Neural progenitor cell (in vitro differentiated cells): ENCODE measurements around the gene OR12D1. TPM values are rescaled to one million over a fixed set of nuclear protein-coding genes. Genes with fewer than 3 reads are reported as not detected.
"Not testable (repeated sequence)": the region's sequence is repeated elsewhere in the genome, so short reads cannot be mapped to it uniquely, and the experiment has no call there.

Experiments used
- DNase-seq: peaks from one replicate; pipeline ENCODE4 v3.0.0-alpha.2; 2016; ENCODE audit warnings: low spot score
- H2AFZ ChIP-seq: fragments of 200-600 bp; sonication (generic); replicated peaks from 2 replicates; pipeline ENCODE4 v1.6.1; 2016; ENCODE audit warnings: antibody characterized with exemption
- H3F3A ChIP-seq: fragments of 200-600 bp; sonication (generic); 2 replicates; pipeline ENCODE4 v1.6.1; 2016; ENCODE audit warnings: antibody characterized with exemption, low read depth
- H3K27ac ChIP-seq: fragments of 200-600 bp; sonication (generic); 2 replicates; pipeline ENCODE4 v1.5.1; 2016; ENCODE audit warnings: mild to moderate bottlenecking
- H3K27me3 ChIP-seq: fragments of 200-600 bp; sonication (generic); 2 replicates; pipeline ENCODE4 v1.6.1; 2016; ENCODE audit warnings: mild to moderate bottlenecking, moderate library complexity
- H3K36me3 ChIP-seq: fragments of 200-600 bp; sonication (generic); 2 replicates; pipeline ENCODE4 v1.5.1; 2016
- H3K4me1 ChIP-seq: fragments of 200-600 bp; sonication (generic); 2 replicates; pipeline ENCODE4 v1.6.1; 2016; ENCODE audit warnings: mixed run types
- H3K4me2 ChIP-seq: fragments of 200-600 bp; sonication (generic); 2 replicates; pipeline ENCODE4 v1.6.1; 2016
- H3K4me3 ChIP-seq: fragments of 200-600 bp; sonication (generic); 2 replicates; pipeline ENCODE4 v1.5.1; 2016
- H3K79me2 ChIP-seq: fragments of 200-600 bp; sonication (generic); 2 replicates; pipeline ENCODE4 v1.6.1; 2016; ENCODE audit warnings: low read depth
- H3K9ac ChIP-seq: fragments of 200-600 bp; sonication (generic); 2 replicates; pipeline ENCODE4 v1.6.1; 2016
- H3K9me3 ChIP-seq: fragments of 200-600 bp; sonication (generic); 2 replicates; pipeline ENCODE4 v1.5.1; 2016; ENCODE audit warnings: low read depth
- H4K20me1 ChIP-seq: fragments of 200-600 bp; sonication (generic); 2 replicates; pipeline ENCODE4 v1.6.1; 2016; ENCODE audit warnings: low read depth
- H3K27ac Mint-ChIP-seq: 3 replicates; pipeline ENCODE4 v1.8.0; 2021; ENCODE audit warnings: mixed read lengths
- H3K27me3 Mint-ChIP-seq: 2 replicates; pipeline ENCODE4 v1.8.0; 2022; ENCODE audit warnings: low read depth, mild to moderate bottlenecking, inconsistent platforms, moderate library complexity, mixed read lengths; ENCODE audit not compliant: insufficient read depth
- H3K36me3 Mint-ChIP-seq: 3 replicates; pipeline ENCODE4 v1.8.0; 2021; ENCODE audit warnings: mixed read lengths
- H3K4me1 Mint-ChIP-seq: 3 replicates; pipeline ENCODE4 v1.8.0; 2021; ENCODE audit warnings: mixed read lengths
- H3K4me3 Mint-ChIP-seq: 3 replicates; pipeline ENCODE4 v1.8.0; 2021; ENCODE audit warnings: mild to moderate bottlenecking, moderate library complexity, mixed read lengths
- H3K9me3 Mint-ChIP-seq: 3 replicates; pipeline ENCODE4 v1.8.0; 2020; ENCODE audit warnings: mixed read lengths
- CTCF ChIP-seq: fragments of 200-600 bp; sonication (generic); IDR thresholded peaks from 2 replicates; pipeline ENCODE4 v1.5.1; 2017; ENCODE audit warnings: antibody characterized with exemption, mild to moderate bottlenecking
- EZH2 ChIP-seq: fragments of 200-600 bp; sonication (generic); IDR thresholded peaks from 2 replicates; pipeline ENCODE4 v1.6.1; 2017; ENCODE audit warnings: antibody characterized with exemption, mild to moderate bottlenecking, moderate library complexity
- EZH2phosphoT487 ChIP-seq: fragments of 200-600 bp; sonication (generic); IDR thresholded peaks from 2 replicates; pipeline ENCODE4 v1.6.1; 2017; ENCODE audit warnings: antibody characterized with exemption
- total RNA-seq: library from RNA; depleted of rRNA; stranded (reverse); fragments of >200 nt; gene quantifications from 2 replicates; pipeline ENCODE4 v1.2.3, GENCODE V29; 2015; ENCODE audit warnings: low replicate concordance

The OR12D1 gene
- total RNA-seq, 1 donor from 2014 or later = not detected

DNA sequence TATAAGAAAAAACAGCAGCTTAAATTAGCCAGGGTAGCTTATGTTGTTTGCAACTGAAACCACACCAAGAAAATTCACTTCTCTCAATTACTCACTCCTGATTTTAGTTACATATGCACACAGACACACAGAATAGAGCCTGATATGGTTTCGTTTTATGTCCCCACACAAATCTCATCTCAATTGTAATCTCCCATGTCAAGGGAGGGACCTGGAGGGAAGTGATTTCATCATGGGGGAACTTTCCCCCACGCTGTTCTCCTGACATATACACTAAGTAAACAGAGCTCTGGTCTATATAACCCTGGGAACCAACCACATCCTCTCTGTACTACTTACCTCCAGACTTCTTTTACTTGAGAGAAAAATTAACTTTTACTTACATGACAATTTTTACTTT lies 9.8 kb downstream of the OR12D1 start:
- Mint-ChIP-seq H3K27me3 (peaks cover 2% of the 10 kb centered on the region), H3K36me3 (no peaks in the 10 kb centered on the region), H3K27ac (no peak overlapping the region), H3K4me3 (no peak overlapping the region), H3K4me1 (no peaks in the 10 kb centered on the region), H3K9me3 (no peaks in the 10 kb centered on the region)
- TF ChIP-seq CTCF = no peak
- no peak for TF ChIP-seq EZH2phosphoT487
- TF ChIP-seq EZH2 = no peak
- no peak overlapping the region for H3K4me3 ChIP-seq
- H3K27me3 ChIP-seq = no peaks in the 10 kb centered on the region
- H3K4me2 ChIP-seq = no peak overlapping the region
- no peak overlapping the region for H3K9ac ChIP-seq
- no peaks in the 10 kb centered on the region for H3K36me3 ChIP-seq
- no peak overlapping the region for H3K27ac ChIP-seq
- H3K79me2 ChIP-seq = no peaks in the 10 kb centered on the region
- no peak for DNase-seq
- H3K4me1 ChIP-seq = no peaks in the 10 kb centered on the region
- H3K9me3 ChIP-seq = no peaks in the 10 kb centered on the region
- H3F3A ChIP-seq = no peaks in the 10 kb centered on the region
- H2AFZ ChIP-seq = no peak overlapping the region
- H4K20me1 ChIP-seq = no peaks in the 10 kb centered on the region

- Mint-ChIP-seq H3K27me3 (peaks cover 2% of the 10 kb centered on the region), H3K36me3 (no peaks in the 10 kb centered on the region), H3K27ac (no peak overlapping the region), H3K9me3 (no peaks in the 10 kb centered on the region), H3K4me1 (no peaks in the 10 kb centered on the region), H3K4me3 (no peak overlapping the region)
- Histone ChIP-seq H4K20me1 (no peaks in the 10 kb centered on the region), H3K9ac (no peak overlapping the region), H3K4me1 (no peaks in the 10 kb centered on the region), H3K27me3 (no peaks in the 10 kb centered on the region), H3K36me3 (no peaks in the 10 kb centered on the region), H3F3A (no peaks in the 10 kb centered on the region), H3K4me2 (no peak overlapping the region), H3K4me3 (no peak overlapping the region), H3K79me2 (no peaks in the 10 kb centered on the region), H2AFZ (no peak overlapping the region), H3K27ac (no peak overlapping the region), H3K9me3 (no peaks in the 10 kb centered on the region)
- DNase-seq = no peak
- TF ChIP-seq CTCF = no peak
- no peak for TF ChIP-seq EZH2phosphoT487
- TF ChIP-seq EZH2 = no peak
Observed at GRCh38 chr6:29425075-29425474, 10.3 kb downstream of the OR12D1 start.

- Mint-ChIP-seq H3K27me3 (peaks cover 2% of the 10 kb centered on the region), H3K27ac (no peak overlapping the region), H3K4me1 (no peaks in the 10 kb centered on the region), H3K36me3 (no peaks in the 10 kb centered on the region), H3K4me3 (no peak overlapping the region), H3K9me3 (no peaks in the 10 kb centered on the region)
- Histone ChIP-seq H3K9me3 (no peaks in the 10 kb centered on the region), H3K36me3 (no peaks in the 10 kb centered on the region), H3K79me2 (no peaks in the 10 kb centered on the region), H4K20me1 (no peaks in the 10 kb centered on the region), H3F3A (no peaks in the 10 kb centered on the region), H3K4me2 (no peak overlapping the region), H3K9ac (no peak overlapping the region), H3K27me3 (no peaks in the 10 kb centered on the region), H3K4me1 (no peaks in the 10 kb centered on the region), H2AFZ (no peak overlapping the region), H3K4me3 (no peak overlapping the region), H3K27ac (no peak overlapping the region)
- no peak for DNase-seq
- TF ChIP-seq EZH2 = no peak
- no peak for TF ChIP-seq EZH2phosphoT487
- TF ChIP-seq CTCF = no peak
Observed at GRCh38 chr6:29426654-29427053, 11.9 kb downstream of the OR12D1 start.

DNA sequence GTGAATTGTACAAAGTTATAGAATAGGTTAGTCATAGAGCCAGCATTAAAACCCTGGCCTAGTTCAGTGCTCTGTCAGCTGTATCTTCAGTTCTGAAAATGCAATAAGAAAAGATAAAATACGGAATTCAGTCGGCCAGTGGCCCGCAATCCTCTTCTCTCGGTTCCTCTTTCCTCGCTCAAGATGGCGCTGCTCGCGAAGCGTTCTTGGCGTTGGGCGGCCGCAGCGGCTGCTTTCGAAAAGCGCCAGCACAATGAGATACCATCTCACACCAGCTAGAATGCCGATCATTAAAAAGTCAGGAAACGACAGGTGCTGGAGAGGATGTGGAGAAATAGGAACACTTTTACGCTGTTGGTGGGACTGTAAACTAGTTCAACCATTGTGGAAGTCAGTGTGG lies 22.0 kb downstream of the OR12D1 start:
- not testable (repeated sequence) for H3K79me2 ChIP-seq, H3K36me3 Mint-ChIP-seq

More for the DNA sequence above, 22.0 kb downstream of the OR12D1 start:
- H3K27ac Mint-ChIP-seq, H3F3A ChIP-seq, H3K4me3 ChIP-seq, H4K20me1 ChIP-seq, H3K4me3 Mint-ChIP-seq, H3K4me1 Mint-ChIP-seq, H3K9ac ChIP-seq, H3K36me3 ChIP-seq, H3K27ac ChIP-seq, H3K4me1 ChIP-seq, H3K27me3 Mint-ChIP-seq, H3K9me3 Mint-ChIP-seq, H3K27me3 ChIP-seq, H3K9me3 ChIP-seq, H3K4me2 ChIP-seq, H2AFZ ChIP-seq: not testable (repeated sequence)
- TF ChIP-seq CTCF = peak; percentile 34
- DNase-seq = peak; percentile 34
